GM12878 (cell line): ENCODE data around the gene UHMK1. TPM values are rescaled to one million over a fixed set of nuclear protein-coding genes. Genes with fewer than 3 reads are reported as not detected.

ENCODE experiments used
- CHD2 ChIP-seq: IDR thresholded peaks from 2 replicates; pipeline ENCODE4 v1.6.1; 2011; ENCODE audit warnings: low read depth, low read length, improper control_type of control experiment, borderline replicate concordance
- CREB1 ChIP-seq: IDR thresholded peaks from 2 replicates; pipeline ENCODE4 v1.6.1; 2012; ENCODE audit warnings: low read depth, mild to moderate bottlenecking, inconsistent platforms
- CREM ChIP-seq: IDR thresholded peaks from 2 replicates; pipeline ENCODE4 v1.6.1; 2014; ENCODE audit warnings: antibody characterized with exemption, low read depth
- DPF2 ChIP-seq: fragments of 450-650 bp; IDR thresholded peaks from 2 replicates; pipeline ENCODE4 v1.6.1; 2017; ENCODE audit warnings: mild to moderate bottlenecking
- EED ChIP-seq: sonication (generic); IDR thresholded peaks from 2 replicates; pipeline ENCODE4 v1.6.1; 2016; ENCODE audit warnings: antibody characterized with exemption, low read depth
- IKZF2 ChIP-seq, 2 experiments: fragments of 450-650 bp; IDR thresholded peaks; 2 replicates each; pipeline ENCODE4 v1.6.1; 2017; ENCODE audit warnings: mild to moderate bottlenecking in 2 of 2, moderate library complexity in 2 of 2
- MTA3 ChIP-seq: IDR thresholded peaks from 2 replicates; pipeline ENCODE4 v1.6.1; 2012; ENCODE audit warnings: low read length, inconsistent platforms, borderline replicate concordance
- RUNX3 ChIP-seq: IDR thresholded peaks from 2 replicates; pipeline ENCODE4 v1.6.1; 2012; ENCODE audit warnings: low read length, inconsistent platforms
- STAT1 ChIP-seq: fragments of 450-650 bp; conservative IDR thresholded peaks from 2 replicates; pipeline ENCODE4 v1.6.1; 2014; ENCODE audit warnings: antibody characterized with exemption, mild to moderate bottlenecking
- TCF12 ChIP-seq: IDR thresholded peaks from 2 replicates; pipeline ENCODE4 v1.6.1; 2011; ENCODE audit warnings: low read depth, mild to moderate bottlenecking, low read length
- YY1 ChIP-seq: IDR thresholded peaks from 2 replicates; pipeline ENCODE4 v1.6.1; 2011; ENCODE audit warnings: low read depth, mild to moderate bottlenecking, low read length
- polyA plus RNA-seq, 11 experiments: library from polyadenylated mRNA; depleted of rRNA in 4 of 11; unstranded in 6 of 11; stranded (reverse) in 5 of 11; fragments of >200 nt; fragmentation: Nextera tagmentation in 4 of 11; fragmentation: Illumina TruSeq in 1 of 11; extraction: Ambion mirVana in 4 of 11; extraction: Trizol in 1 of 11; gene quantifications; 1 replicate in 1 of 11; 2 replicates in 10 of 11; pipeline versions ENCODE4 v1.2.1 to v1.2.3, GENCODE V29; 2011 to 2016; ENCODE audit warnings: inconsistent platforms in 2 of 11, missing spikeins in 2 of 11, low read depth in 1 of 11
- total RNA-seq, 4 experiments: library from RNA; depleted of rRNA in 3 of 4; stranded (reverse); fragments of >200 nt in 3 of 4; fragmentation: Illumina TruSeq in 1 of 4; extraction: Trizol in 1 of 4; gene quantifications; 2 replicates each; pipeline versions ENCODE4 v1.2.1 to v1.2.3, GENCODE V29; 2013 to 2021
- TF ChIP-seq, protein P1 (sequence below): fragments of 450-650 bp; IDR thresholded peaks from 2 replicates; pipeline ENCODE4 v1.6.1; 2017; ENCODE audit warnings: mild to moderate bottlenecking, moderate library complexity
- TF ChIP-seq, protein P2 (sequence below): IDR thresholded peaks from 2 replicates; pipeline ENCODE4 v1.6.1; 2011; ENCODE audit warnings: mild to moderate bottlenecking, low read depth, low read length, moderate library complexity; ENCODE audit not compliant: insufficient replicate concordance
- TF ChIP-seq, protein P3 (sequence below): fragments of 450-650 bp; IDR thresholded peaks from 2 replicates; pipeline ENCODE4 v1.6.1; 2017; ENCODE audit warnings: low read depth, mild to moderate bottlenecking, moderate library complexity

The UHMK1 gene
- total and polyA plus RNA-seq, 10 of the 15 experiments (the other 5 are each of a cell fraction or from before 2014, with no cell fraction given): 5.7 to 52.7 (median 28.3) TPM

DNA sequence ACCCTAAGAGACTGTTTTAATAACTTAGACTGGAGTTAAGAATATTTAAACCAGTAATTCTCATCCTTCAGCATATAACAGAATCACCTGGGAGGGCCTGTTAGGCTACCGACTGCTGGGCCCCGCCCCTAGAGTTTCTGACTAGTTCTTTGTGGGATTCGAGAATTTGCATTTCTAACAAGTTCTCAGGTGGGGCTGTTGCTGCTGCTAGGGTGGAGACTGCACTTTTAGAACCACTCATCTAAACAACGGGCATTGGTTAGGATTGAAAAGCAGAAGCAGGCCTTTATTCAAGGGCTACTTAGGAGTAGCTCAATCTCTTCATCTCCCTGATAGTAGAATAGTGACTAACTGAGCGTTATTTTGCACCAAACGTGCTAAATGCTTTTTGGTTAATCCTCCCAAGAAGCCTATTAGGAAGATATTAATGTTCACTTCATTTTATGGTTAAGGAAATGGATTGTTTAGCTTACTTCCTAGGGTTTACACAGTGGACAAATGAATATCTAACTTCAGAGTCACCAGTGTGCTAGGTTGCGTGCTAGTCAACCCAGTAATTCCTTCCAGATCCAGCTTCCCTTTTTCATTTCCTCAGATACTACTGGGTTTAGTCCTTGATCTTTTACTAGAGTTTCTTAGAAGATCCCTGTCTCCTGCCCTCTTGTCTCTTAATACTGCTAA is 32.8 kb downstream of the UHMK1 start (continued):
- TF ChIP-seq, protein P1, sequence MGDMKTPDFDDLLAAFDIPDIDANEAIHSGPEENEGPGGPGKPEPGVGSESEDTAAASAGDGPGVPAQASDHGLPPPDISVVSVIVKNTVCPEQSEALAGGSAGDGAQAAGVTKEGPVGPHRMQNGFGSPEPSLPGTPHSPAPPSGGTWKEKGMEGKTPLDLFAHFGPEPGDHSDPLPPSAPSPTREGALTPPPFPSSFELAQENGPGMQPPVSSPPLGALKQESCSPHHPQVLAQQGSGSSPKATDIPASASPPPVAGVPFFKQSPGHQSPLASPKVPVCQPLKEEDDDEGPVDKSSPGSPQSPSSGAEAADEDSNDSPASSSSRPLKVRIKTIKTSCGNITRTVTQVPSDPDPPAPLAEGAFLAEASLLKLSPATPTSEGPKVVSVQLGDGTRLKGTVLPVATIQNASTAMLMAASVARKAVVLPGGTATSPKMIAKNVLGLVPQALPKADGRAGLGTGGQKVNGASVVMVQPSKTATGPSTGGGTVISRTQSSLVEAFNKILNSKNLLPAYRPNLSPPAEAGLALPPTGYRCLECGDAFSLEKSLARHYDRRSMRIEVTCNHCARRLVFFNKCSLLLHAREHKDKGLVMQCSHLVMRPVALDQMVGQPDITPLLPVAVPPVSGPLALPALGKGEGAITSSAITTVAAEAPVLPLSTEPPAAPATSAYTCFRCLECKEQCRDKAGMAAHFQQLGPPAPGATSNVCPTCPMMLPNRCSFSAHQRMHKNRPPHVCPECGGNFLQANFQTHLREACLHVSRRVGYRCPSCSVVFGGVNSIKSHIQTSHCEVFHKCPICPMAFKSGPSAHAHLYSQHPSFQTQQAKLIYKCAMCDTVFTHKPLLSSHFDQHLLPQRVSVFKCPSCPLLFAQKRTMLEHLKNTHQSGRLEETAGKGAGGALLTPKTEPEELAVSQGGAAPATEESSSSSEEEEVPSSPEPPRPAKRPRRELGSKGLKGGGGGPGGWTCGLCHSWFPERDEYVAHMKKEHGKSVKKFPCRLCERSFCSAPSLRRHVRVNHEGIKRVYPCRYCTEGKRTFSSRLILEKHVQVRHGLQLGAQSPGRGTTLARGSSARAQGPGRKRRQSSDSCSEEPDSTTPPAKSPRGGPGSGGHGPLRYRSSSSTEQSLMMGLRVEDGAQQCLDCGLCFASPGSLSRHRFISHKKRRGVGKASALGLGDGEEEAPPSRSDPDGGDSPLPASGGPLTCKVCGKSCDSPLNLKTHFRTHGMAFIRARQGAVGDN: no peak
- TF ChIP-seq CHD2 (no peak), CREM (0 out of 2 replicates have a peak, but pooled peaks have one; percentile 23), CREB1 (no peak), TCF12 (no peak), EED (0 out of 2 replicates have a peak, but pooled peaks have one; percentile 29), YY1 (no peak), STAT1 (no peak), MTA3 (no peak), RUNX3 (no peak; the same call in none of the 2 replicates), IKZF2 (IDR thresholded peaks at IDR 0.05) (peak; percentile 8 to 41; a peak in 1 of 4 replicates), DPF2 (peak; percentile 52; the same call in 1 of the 2 replicates)
- TF ChIP-seq, protein P2, sequence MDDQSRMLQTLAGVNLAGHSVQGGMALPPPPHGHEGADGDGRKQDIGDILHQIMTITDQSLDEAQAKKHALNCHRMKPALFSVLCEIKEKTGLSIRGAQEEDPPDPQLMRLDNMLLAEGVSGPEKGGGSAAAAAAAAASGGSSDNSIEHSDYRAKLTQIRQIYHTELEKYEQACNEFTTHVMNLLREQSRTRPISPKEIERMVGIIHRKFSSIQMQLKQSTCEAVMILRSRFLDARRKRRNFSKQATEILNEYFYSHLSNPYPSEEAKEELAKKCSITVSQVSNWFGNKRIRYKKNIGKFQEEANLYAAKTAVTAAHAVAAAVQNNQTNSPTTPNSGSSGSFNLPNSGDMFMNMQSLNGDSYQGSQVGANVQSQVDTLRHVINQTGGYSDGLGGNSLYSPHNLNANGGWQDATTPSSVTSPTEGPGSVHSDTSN: no peak
- TF ChIP-seq, protein P3, sequence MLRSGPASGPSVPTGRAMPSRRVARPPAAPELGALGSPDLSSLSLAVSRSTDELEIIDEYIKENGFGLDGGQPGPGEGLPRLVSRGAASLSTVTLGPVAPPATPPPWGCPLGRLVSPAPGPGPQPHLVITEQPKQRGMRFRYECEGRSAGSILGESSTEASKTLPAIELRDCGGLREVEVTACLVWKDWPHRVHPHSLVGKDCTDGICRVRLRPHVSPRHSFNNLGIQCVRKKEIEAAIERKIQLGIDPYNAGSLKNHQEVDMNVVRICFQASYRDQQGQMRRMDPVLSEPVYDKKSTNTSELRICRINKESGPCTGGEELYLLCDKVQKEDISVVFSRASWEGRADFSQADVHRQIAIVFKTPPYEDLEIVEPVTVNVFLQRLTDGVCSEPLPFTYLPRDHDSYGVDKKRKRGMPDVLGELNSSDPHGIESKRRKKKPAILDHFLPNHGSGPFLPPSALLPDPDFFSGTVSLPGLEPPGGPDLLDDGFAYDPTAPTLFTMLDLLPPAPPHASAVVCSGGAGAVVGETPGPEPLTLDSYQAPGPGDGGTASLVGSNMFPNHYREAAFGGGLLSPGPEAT: no peak
